ENCODE data around the gene RERE.
A peak's percentile ranks its signal among the peaks of the same experiment; 100 is the strongest.

RERE gene

DNA sequence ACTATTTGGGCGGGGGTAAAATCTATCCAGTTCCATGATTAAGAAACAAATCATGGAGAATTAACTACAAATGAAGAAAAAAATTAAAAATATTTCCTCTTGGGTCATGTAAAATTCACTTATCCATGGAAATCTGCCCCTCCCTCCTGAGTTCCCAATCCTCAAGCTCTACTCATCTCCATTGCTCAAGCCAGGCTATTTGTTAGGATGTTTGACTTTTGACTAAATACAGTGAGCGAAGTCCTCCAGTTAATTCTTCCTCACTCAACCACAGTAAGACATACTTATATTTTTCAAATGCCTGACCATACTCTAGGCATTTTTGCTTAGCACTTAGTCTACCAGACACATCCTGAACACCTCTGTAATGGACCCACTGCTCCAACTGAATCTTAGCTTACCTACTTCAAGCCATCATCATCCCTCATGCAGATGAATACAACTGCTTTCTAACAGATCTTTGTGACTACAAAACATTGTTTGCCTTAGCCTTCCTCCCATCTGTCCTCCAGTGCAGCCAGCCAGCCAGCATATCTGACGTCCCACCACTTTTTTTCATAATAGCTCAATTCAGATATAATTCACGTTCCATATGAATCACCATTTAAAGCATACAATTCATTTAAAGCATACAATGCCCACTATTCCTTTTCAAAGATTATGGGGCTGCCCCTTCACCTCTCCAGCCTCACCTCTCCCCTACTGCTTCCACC is 154.2 kb downstream of the RERE start:
- no peak for DNase-seq

DNA sequence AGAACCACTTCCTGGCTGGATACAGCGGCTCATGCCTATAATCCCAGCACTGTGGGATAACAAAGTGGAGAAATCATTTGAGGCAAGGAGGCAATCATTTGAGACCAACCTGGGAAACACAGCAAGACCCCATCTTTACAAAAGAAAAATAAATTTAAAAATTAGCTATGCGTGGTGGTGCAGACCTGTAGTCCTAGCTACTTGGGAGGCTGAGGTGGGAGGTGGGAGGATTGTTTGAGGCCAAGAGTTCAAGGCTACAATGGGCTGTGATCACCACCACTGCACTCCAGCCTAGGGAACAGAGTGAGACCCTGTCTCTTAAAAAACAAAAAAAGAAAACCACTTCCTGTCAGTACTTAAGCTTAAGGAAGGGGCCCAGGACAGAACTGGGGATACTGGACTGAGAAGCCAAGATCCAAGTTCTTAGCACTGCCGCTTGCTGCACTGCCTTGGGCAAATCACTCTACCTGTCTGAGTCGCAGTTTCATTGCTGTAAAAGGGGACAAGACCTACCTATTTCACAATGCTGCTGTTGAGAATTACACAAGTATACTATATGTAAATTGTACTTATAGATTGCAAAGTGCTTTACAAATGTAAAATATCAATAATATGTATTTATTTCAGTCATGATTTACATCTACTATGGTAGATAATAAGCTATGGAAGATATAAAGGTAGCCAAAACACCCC is 154.9 kb downstream of the RERE start:
- no peak for DNase-seq

DNA sequence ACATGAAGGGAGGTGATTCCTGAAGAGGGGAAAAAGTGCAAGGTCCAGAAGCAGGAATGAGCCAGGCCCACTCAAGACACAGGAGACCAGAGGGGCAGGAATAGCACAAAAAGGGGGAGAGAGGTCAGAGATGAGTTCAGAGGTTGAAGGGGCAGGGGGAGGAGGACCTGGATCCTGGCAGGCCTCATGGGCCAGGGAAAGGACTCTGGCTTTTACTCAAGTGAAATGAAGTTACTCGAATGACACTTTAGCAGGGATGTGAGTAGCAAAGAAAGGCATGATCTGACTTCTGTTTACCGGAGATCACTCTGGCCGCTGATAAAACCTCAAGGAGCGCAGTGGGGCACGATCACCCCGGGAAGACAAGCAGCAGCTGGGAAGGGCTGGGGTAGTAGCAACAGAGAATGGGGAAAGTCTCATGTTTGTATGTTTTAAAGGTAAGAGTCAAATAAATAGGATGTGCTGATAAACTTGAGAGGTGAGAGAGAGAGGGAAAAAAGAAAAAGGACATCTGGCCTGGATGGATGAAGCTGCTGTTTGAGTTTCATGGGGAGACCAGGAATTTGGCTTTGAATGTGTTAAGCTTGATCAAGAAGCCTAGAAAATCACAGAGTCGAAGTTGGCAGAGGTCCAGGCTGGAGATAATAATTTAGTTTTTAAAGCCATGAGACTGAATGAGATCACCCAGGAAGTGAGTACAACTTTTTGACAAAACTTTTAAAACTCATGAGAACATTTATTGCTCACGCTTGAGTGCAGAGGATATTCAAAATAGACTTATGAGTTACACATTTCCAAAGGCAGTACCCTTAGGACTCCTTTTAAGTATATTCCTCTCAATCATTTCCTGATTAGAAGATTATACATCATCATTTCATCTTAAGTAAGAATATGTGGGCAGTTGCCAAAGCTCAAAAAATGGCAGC is 156.0 kb downstream of the RERE start:
- DNase-seq: no peak

DNA sequence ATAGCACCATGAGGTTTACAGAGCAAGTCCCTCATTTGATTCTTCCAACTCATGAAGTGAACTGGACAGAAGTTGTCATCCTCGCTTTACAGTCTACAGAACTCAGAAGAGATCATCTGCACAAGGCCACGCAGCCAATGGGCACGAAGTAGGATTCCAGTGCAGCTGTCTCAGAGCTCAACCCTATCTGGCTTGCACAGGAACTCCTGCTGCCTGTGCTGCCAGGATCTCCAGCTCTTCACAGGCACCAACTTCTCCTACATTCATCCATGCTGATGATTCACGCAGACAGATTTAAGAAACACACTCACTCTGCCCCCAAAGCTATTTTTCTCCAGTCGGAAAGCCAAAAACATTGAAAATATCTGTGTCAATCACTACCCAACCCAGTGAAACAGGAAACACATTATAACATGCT is 157.0 kb downstream of the RERE start:
- DNase-seq: no peak

DNA sequence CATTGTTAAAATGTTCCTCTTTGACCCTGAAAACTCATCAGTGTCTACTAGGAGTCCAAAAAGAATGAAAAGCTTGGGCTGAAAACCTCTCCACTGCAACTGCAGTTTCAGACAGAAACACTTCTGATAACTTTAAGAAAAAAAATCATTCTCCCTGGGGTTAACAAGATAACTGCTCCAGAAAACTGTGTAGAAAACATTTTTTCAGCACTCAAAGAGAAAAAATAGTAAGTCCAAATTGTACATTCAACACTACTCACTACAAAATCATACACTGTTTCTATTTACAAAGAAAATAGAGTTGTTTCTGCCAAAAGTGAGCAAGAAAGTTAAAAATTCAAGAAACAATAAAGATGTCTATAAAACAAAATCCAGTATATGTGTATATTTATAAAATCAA is 157.8 kb downstream of the RERE start:
- no peak for DNase-seq

DNA sequence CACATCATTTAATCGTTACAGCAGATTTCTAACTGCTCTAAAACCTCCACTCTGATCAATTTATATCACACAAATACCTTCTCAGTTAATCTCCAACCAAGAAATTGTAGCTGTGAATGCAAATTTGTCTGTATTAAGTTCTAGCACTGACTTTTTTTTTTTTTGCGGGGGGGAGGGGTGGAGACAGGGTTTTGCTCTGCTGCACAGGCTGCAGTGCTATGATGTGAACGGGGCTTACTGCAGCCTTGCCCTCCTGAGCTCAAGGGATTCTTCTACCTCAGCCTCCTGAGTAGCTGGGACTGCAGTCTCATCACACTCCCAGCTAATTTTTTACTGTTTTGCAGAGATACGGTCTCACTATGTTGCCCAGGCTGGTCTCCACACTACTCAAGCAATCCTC is 163.6 kb downstream of the RERE start:
- no peak for DNase-seq

DNA sequence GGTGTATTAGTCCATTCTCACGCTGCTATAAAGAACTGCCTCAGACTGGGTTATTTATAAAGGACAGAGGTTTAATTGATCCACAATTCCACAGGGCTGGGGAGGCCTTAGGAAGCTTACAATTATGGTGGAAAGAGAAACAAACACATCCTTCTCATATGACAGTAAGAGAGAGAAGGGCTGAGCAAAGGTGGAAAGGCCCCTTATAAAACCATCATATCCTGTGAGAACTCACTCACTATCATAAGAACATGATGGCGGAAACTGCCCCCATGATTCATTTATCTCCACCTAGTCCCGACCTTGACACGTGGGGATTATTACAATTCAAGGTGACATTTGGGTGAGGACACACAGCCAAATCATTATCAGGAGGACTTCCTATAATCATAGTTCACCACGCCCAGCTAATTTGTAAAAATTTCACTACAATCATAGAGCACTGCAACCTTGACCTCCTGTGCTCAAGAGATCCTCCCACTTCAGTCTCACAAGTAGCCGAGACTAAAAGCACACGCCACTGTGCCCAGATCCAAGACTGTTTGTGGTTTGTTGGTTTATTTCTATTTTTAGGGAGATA is 164.9 kb downstream of the RERE start:
- no peak for DNase-seq

DNA sequence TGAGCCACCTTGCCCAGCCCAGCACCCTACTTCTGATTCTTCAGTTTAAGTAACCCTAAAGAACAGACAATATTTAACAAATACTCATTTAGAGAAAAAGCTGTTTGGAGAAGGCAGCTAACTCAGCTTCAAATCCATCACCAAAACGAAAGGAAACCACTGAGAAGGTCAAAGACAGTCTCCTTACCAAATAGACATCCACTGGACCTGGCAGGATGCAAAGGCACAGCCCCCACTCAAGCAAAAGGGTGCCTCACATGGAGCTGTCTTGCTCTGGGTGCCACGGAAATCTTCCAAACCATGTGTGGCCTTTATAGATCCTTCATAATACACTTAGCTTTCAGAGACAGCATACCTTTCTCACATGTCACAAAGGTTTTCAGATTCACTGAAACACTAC is 165.5 kb downstream of the RERE start:
- no peak for DNase-seq

DNA sequence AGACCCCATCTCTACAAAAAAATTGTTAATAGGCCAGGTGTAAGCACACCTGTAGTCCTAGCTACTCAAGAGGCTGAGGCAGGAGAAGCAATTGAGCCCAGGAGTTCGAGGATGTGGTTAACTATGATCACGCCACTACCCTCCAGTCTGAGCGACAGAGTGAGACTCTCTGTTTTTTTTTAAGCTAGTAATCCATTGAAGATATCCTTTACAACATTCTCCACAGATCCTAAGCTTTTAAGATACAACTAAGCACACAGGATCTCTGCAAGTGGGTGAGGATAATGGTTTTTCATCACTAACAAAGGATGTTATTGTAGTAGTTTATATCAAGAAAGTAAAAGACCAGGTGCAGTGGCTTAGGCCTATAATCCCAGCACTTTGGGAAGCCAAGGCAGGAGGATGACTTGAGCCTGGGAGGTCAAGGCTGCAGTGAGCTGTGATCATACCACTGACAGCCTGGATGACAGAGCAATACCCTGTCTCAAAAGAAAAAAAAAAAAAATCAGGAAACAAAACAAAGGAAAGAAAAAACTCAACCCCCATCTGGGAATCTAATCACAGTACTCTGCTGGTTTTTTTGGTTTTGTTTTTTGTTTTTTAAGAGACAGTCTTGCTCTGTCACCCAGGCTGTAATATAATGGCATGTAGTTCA is 166.1 kb downstream of the RERE start:
- DNase-seq: peak in 2 of 6 experiments; percentile 10 to 13

DNA sequence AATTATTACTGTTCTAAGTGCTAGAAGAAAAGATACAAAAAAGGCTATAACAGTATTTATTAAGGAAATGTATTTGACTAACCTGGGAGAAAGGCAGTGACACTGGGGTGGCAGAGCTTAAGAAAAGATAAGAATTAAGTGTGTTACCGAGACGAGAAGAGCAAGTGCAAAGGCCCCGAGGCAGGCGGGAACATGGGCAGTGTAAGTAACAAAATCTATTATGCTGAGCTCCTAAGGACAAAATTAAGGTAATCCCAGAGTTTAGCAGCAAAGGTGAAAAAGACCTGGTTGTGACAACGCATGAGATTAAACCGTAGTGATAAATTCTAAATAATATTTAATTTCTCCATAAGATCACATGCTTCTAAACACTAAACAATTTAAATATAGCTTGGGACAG is 167.6 kb downstream of the RERE start:
- no peak for DNase-seq

DNA sequence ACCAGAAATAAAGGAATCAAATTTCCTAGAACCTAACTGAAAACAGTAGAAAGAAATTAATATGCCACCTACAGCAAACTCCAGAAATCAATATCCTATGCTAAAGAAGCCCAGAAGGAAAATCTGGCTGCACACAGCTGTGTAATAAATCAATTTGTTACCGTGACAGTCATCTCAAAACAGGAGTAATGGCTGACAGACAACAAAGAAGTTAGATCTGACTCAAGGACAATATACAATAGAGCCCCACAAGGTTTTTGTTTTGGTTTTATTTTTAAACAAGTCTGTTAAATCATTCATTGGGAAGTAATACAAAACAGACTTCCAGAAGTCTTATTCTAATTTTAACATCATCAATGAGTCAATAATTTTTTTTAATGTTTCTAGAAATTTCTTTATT is 168.4 kb downstream of the RERE start:
- DNase-seq: no peak

DNA sequence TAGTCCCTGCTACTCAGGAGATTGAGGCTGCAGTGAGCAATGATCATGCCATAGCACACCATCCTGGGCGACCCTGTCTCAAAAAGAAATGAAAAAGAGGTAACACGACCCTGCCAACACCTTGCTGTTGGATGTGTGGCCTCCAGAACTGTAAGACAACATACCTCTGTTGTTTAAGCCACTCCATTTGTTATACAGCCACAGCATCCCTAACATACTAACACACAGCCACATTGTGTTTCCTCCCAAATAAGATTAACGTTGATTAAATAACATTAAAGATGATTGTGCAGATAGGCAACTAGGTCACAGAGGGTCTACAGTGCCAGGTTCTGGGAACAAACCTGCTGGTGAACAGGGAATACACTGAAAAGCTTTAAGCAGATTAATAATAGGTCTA is 170.4 kb downstream of the RERE start:
- no peak for DNase-seq

DNA sequence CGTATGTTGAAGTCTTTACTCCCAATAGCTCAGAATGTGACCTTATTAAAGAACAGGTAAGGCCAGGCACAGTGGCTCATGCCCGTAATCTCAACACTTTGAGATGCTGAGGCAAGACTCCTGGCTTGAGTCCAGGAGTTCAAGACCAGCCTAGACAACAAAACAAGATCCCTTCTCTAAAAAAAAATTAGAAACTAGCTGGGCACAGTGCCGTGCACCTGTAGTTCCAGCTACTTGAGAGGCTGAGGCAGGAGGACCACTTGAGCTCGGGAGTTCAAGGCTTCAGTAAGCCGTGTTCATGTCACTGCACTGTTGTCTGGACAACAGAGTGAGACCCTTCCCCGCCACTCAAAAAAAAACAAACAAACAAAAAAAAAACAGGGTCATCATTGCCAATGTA is 171.3 kb downstream of the RERE start:
- DNase-seq: no peak

DNA sequence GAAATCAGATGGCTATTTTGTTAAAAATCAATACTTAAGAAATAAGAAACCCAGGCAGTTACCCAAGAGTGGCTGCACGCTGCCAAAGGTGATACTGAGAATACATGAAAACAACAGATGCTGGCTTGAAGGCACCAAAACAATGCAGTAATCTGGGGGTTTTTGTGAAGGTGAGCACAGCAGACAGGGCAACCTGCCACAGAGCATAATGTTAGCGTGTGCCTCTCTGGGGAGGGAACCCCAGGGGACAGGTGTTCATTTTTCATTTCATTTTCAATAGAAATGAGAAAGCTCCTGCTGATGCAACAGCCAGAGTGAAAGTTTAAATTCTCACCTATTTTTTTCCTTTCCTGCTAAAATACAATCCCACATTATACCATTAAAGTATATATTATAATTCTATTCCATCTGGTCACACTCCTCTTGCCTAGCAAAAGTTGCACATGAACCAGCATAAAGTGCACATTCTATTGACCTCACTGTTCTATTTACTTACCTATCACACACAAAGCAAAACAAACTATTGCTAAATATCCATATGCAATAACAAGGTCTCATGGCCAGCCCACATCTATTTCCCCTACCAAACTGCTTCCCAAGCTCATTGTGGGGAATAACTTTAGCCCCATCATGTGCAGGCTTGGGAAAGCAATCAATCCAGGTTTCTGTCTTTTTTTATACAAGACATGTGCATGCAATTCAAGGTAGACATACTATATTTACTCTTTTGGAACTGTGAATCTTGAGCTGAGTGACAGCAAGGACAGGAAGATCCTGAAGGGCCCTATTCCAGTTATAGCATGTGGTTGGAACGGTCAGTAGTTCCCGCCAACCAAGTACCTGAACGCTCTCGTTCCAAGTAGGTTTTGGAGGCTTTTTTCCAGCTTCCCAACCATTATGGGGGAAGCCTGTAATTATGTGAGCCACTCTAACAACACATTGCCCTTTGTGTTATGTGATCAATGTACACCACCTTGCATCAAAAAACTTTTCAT is 173.6 kb downstream of the RERE start:
- no peak for DNase-seq

DNA sequence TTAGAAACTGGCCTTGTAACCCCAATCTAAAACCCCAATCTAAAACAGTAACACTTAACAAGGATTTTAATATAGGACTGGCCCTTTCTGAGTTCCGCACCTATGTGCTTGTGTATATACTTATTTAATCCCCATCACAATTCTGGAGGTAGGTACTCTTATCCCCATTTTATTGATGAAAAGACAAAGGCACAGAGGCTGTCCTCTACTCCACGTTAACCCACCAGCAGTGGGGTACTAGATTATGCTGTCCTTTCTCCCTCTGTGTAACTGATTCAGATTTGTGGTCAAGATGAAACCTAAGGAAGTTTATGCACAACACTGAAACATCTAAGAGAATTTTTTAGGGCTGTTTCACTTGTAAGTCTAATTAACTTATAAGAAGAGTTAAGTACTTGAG is 175.3 kb downstream of the RERE start:
- DNase-seq: no peak

DNA sequence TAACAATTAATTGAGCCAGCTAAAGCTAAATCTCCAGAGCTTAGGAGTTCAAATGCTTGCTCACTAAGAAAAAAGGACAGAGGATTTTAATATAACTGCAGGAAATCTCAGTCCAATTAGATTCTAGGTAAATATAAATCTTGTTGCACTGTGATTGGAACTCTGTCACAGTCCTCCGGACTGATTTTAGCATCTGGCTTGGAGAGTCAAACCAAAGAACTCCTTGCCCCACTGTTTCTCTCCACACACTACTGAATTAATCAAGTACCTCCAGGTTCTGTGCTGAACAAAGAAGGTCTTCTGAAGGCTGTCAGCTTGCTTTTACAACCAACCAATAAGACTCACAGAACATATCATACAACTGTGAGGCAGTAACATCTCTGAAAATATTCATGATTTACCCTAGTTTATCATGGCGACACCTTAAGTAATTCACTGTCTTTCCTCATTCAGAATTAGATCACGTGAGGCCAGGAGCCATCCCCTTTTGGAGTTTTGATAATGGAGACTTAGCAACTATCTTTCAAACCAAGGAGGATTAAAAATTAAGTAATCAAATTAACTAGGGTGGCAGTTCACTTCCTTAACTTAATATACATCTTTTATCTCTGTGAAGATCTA is 176.0 kb downstream of the RERE start:
- no peak for DNase-seq

DNA sequence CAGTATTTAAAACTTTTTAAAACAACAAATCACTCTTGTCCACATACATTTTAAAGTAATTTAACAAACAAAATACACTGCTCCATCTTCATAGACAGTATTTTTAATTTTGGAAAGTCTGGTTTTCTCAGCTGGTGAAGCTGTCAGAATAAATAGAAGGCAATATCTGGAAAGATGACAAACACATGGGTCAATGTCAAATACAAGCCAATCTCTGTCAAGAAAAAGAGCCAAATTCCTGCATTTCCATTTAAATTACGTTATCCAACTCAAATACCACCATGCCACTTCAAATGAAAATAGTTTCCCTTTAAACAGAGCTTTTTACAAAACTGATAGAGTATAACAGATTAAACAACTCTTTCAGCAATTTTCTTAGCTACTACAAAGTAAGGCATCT is 176.5 kb downstream of the RERE start:
- no peak for DNase-seq

DNA sequence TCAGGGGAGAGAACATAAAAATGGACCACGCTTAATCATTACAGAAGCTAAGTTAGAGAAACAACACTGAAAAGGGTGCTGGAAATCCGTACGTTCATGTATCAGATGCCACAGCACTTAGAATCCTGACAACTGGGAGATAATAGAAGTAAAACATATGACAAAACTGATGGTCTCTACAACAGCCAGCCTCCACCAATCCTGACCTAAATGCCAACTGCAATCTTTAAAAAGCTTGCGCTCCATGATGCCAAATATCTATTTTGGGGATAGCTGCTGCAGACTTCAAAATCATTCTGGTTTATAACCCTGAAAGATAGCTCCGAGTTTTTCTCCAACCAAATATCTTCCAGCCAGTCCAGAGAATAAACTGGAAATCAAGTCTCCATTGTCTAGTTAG is 178.3 kb downstream of the RERE start:
- DNase-seq: no peak

DNA sequence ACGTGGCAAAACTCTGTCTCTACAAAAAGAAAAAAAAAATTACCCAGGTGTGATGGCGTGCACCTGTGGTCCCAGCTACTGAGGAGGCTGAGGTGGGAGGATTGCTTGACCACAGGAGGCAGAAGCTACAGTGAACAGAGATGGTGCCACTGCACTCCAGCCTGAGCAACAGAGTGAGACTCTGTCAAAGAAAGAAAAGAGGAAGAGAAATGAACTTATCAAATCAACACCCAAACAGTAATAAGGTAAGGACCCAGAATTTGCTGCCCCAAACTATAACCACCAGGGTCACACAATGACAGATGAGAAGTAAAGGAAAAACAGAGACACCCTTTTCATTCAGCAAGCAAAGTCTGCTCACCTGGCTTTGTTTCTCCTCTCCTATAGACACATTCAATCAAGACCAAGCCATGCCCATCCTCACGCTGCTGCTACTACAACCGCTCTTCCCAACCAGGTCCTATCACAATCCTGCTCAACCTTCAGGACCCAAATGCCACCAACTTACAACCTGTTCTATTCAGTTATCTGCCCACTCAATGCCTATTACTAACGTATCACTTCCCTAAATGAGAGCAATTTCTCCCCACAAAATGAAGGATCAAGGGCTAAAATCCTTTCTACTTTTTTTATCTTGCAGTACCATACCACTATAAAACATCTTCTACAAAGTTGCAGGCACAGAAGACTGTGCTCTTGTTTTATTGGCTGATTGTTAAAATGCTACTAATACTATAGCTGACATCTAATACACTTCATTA is 183.5 kb downstream of the RERE start:
- no peak for DNase-seq

DNA sequence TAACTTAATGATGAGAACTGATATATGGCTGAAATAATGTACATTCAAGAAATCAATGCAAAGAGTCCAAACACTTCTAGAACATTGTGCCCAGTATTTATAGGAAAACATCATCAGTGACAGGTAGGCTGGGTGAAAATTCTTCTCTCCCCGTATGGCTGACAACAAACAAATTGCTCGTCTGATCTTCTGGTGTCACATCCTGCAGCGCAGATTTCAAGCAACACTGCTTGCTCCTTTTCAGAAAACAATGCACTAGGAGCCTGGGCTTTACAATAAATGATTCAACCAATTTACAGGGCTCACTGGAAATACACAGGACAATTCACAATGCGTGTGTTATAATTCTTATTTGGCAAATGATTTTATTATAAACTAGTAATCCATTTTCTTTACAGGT is 185.3 kb downstream of the RERE start:
- DNase-seq: peak in 2 of 6 experiments; percentile 5 to 14
